GM10847 (cell line): ENCODE data around the gene NKX1-2.

ENCODE experiments used
- POLR2A ChIP-seq: IDR thresholded peaks from 2 replicates; pipeline ENCODE4 v1.6.1; 2011; ENCODE audit not compliant: insufficient read length; ENCODE audit errors: extremely low read depth

The NKX1-2 gene

GRCh38 chr10:124446830-124447750 lies 2.7 kb downstream of the NKX1-2 start:
- no peak for TF ChIP-seq POLR2A

DNA sequence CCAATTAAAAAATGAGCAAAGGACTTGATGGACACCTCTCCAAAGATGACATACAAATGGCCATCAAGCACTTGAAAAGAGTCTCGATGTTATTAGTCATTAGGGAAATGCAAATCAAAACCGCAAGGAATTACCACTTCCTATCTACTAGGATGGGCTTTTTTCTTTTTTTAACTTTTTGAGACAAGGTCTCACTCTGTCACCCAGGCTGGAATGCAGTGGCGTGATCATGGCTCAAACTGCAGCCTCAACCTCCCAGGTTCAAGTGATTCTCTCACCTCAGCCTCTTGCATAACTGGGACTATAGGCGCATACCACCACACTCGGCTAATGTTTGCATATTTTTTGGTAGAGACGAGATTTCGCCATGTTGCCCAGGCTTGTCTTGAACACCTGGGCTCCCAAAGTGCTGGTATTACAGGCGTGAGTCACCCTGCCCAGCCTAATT lies 13.6 kb downstream of the NKX1-2 start:
- no peak for TF ChIP-seq POLR2A

DNA sequence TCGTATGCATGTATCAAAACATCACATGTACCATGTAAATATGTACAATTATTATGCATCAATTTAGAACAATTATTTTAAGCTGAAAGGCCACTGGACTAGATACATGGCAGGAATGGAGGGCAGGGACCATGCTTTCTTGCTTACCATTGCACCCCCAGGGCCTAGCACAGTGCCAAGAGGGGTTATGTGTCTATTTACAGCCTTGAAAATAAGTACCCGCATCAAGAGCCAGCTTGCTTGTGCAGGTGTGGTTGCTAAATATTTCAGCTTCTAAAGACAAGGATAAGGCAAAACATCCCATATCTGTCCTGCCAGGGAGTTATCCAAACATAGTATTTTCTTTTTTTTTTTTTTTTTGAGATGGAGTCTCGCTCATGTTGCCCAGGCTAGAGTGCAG lies 16.4 kb downstream of the NKX1-2 start:
- no peak for TF ChIP-seq POLR2A

DNA sequence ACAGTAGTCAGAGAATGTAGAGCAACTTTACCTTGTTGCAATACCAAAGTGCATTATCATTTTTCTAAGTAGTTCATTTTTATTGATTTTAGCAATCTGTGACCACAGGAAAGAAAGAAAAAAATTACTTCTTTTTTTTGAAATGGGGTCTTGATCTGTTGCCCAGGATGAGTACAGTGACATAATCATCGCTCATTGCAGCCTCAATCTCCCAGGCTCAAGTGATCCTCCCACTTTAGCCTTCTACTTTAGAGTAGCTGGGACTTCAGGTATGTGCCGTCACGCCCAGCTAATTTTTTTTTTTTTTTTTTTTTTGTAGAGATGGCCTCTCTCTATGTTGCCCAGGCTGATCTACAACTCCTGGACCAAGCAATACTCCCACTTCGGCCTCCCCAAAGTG lies 19.8 kb downstream of the NKX1-2 start:
- TF ChIP-seq POLR2A: no peak

DNA sequence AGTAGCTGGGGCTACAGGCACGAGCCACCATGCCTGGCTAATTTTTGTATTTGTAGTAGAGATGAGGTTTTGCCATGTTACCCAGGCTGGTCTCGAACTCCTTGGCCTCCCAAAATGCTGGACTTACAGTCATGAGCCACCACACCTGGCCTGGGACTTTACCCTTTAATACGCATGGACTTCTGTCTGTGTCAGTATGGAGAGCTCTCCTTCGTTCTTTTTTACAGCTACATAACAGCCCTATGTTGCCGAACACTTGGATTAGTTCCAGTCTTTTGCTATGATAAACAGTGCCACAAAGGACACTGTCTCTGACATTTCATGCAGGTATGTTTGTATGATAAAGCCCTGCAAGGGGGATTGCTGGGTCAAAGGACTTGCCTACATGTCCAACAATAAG lies 20.3 kb downstream of the NKX1-2 start:
- no peak for TF ChIP-seq POLR2A

DNA sequence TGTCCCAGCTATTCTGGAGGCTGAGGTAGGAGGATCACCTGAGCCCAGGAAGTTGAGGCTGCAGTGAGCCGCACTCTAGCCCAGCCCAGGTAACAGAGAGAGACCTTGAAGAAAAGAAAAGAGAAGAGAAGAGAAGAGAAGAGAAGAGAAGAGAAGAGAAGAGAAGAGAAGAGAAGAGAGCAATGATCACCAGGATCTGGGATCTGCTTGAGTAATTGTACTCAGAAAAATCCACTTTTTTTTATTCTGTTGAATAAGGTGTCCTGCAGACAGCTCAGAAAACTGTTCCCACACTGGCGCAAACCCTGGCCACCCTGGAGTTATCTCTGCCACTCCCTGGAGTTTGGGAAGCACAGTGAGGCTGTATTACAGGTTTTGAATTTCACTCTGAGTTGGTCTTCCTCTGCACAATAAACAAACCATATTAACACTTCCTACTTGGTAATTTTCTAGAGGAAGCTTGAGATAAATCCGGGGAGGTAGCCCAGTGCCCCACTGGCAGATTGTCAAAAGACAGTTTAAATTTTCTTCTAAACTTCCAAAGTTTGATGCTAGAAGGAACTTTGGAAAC lies 21.5 kb downstream of the NKX1-2 start:
- no peak for TF ChIP-seq POLR2A

DNA sequence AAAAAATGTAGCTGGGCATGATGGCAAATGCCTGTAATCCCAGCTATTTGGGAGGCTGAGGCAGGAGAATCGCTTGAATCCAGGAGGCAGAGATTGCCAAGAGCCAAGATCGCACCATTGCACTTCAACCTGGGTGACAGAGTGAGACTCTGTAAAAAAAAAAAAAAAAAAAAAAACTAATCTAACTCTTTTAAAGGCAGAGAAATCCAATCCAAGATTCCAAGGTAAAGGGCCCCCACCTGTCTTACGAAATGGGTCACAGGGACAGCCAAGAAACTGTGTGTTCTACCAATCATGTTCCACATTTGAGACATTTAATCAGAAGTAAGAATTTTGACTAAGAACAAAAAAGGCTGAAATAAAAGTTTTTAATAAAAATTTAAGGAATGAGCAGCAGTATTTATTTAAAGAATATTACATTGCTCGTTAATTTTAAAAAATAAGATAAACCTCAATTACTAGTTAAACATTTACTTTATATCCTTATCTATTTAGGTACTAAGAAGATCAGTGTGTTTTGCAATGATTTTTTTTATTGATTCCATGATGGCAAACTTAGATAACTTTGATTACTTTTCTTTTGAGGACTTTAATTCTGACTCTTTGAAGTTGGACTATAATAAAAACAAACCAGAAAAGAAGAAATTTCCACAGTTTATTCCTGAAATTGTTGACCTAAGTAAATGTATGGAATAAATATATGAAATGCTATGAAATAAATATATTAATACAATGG lies 24.4 kb downstream of the NKX1-2 start:
- no peak for TF ChIP-seq POLR2A

DNA sequence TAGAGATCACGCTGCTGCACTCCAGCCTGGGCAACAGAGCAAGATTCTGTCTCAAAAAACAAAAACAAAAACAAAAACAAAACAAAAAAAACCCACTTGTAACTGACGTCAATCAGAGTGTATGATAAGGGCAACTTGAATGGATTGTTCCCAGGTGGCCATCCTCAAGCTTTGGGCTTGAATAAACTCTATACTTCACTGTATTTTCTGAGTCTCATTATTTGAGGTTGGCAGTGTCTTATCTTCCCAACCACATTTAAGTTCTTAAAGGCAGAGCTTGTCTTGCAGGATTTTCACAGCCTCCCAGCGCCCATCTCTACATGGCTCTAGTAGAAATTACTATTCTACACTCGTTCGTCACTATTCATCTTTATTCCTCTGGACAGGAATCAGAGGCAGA lies 26.0 kb downstream of the NKX1-2 start:
- no peak for TF ChIP-seq POLR2A

DNA sequence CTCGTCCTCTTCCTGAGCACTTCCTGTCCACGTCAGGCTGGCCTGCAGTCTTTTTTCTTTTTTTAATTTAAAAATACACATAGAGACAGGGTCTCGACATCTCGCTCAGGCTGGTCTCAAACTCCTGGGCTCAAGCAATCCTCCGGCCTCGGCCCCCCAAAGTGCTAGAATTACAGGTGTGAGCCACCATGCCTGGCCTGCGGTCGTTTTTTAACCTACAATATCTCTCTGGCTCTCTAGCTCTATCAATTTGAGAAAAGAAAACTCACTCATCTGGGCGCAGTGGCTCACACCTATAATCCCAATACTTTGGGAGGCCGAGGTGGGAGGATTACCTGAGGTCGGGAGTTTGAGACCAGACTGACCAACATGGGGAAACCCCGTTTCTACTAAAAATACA lies 27.1 kb downstream of the NKX1-2 start:
- TF ChIP-seq POLR2A: no peak

DNA sequence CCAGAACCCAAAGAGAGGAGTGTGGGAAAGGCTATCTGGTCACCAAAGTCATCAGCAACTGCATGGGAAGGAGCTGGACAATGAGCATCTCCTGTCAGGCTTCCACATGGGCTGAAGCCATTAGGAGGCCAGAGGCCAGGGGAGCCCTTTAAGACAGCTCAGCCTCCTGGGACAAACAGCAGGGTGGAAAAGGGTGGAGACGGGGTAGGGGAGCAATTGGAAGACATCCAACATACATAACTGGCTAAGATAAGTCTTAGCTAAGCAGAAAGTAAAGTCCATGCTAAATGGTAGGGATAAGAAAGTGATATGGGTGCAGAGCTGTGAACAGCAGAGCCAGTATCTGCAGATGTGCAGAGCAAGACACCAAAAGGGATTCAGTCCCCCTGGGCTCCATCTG lies 29.6 kb downstream of the NKX1-2 start:
- no peak for TF ChIP-seq POLR2A

DNA sequence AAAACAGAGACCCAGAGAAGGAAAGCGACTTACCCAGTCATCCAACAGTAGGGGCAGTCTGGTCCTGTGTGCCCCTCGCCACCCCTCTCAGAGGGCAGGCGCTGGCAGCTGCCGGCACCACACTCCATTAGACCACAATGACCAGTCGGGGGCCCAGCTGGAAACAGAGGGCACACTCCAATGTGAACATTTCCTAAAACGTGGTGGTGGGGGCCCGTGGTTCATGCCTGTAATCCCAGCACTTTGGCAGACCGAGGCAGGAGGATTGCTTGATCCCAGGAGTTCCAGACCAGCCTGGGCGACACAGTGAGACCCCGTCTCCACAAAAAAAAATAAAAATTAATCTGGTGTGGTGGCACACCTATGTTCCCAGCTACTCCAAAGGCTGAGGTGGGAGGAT lies 30.2 kb downstream of the NKX1-2 start:
- no peak for TF ChIP-seq POLR2A

GRCh38 chr10:124418726-124419501 lies 30.9 kb downstream of the NKX1-2 start, which contains the start of gene OAT:
Gene OAT (minus strand): TSS chr10:124418923. CDS start chr10:124412171, 6,752 bp downstream.
- TF ChIP-seq POLR2A: peak; percentile 76

DNA sequence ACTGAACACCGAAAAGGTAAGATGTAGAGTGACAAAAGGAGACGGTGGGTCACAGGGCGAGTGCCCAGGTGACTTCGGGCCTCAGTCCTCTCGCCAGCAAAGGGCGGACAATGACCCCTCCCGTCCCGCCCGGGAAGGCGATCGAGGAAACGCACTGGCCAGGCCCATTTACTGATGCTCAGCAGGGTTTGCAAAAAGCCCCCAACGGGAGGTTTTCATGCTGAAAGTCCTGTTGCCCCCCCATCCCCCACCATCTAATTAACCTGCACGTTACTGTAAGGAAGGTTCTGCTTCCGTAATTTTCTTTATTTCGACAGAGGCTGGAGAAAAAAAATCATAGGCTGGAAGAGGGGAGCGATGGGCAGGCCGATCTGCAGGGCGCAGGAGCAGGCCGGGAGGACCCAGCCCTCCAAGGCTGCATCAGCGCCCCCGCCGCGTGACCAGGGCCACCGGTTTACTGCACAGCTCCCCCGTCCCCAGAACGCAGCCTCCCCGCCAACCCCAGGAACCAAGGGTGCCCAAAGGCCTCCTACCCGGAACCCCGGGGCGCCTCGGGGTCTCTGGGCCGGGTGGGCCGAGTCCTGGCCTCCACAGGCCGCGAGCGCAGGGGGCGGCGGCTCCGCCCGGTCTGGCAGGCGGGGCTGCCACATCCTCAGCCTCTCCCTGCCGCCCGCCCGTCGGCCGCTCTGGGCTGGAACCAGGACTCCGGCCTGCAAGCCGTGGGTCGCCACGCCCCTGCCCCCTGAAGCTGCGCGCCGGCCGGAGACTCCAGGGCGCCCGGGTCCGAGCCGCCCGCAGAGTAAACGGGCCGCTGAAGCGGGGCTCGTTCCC lies 31.7 kb downstream of the NKX1-2 start:
- no peak for TF ChIP-seq POLR2A

GRCh38 chr10:124416733-124417132 lies 33.1 kb downstream of the NKX1-2 start:
- TF ChIP-seq POLR2A: no peak
